ENCODE results near the gene GBP4.

The GBP4 gene

DNA sequence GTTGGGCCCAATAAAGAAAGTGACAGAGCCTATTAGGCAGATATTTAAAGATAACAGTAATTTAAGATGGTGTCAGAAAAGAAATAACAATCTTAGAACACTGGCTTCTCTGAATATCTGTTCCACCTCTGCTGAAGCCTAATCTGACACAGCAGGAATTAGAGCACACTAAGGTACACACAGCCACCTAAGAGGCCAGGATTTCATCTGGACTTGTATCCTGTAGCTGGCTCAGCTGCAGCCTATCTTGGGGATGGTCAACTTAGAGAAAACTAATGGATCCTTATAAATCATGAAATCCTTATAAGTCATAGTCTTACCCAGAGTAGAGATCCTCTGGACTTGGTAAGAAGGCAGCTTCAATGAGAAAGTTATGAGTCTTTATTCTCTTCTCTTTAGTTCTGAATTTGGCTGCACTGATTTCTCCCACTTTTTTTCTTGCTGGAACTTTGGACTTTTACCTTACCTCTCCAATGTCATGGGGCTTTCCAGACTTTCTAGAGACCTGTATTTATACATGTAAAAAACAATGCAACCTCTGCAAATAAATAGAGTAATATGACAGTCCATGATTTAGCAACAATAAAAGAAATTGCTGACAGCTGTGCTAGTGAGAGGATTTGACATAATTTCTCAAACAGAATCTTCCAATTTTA, 23.0 kb downstream of the GBP4 start, which contains the start of gene GBP7:
Gene GBP7, minus strand, starts transcription at position 403 of the 656 bp plus-strand sequence. CDS start 4,068 bp downstream, outside the sequence.
- no peak for DNase-seq
- H2AFZ ChIP-seq (ENCODE audit: low read depth, low read length), result peak within 1 kb of the TSS; percentile 50
- no peaks in the 10 kb centered on the region for H4K20me1 ChIP-seq (ENCODE audit: insufficient read depth, low read length)
- no peak within 1 kb of the TSS for H3K9ac ChIP-seq (ENCODE audit: low read depth, low read length)
- no peaks in the 10 kb centered on the region for H3K27me3 ChIP-seq (ENCODE audit: insufficient read depth, low read length, poor library complexity)
- peak within 1 kb of the TSS; percentile 15; the same call in 1 of the 2 replicates for H3K4me2 ChIP-seq (ENCODE audit: insufficient read depth, low read length)
- H3K4me3 ChIP-seq (ENCODE audit: low read depth in 1 of 2, low read length in 2 of 2), result no peak within 1 kb of the TSS
- no peaks in the 10 kb centered on the region for H3K36me3 ChIP-seq (ENCODE audit: insufficient read depth, low read length)
- no peaks in the 10 kb centered on the region for H3K79me2 ChIP-seq (ENCODE audit: insufficient read depth, low read length)
- H3K27ac ChIP-seq (ENCODE audit: low read length), result no peak within 1 kb of the TSS
- H3K9me3 ChIP-seq (ENCODE audit: insufficient read depth, low read length, severe bottlenecking), result no peaks in the 10 kb centered on the region
- no peak for TF ChIP-seq EZH2 (IDR thresholded peaks at IDR 0.05; ENCODE audit: borderline replicate concordance, low read depth, low read length, severe bottlenecking)
- TF ChIP-seq, protein P1, sequence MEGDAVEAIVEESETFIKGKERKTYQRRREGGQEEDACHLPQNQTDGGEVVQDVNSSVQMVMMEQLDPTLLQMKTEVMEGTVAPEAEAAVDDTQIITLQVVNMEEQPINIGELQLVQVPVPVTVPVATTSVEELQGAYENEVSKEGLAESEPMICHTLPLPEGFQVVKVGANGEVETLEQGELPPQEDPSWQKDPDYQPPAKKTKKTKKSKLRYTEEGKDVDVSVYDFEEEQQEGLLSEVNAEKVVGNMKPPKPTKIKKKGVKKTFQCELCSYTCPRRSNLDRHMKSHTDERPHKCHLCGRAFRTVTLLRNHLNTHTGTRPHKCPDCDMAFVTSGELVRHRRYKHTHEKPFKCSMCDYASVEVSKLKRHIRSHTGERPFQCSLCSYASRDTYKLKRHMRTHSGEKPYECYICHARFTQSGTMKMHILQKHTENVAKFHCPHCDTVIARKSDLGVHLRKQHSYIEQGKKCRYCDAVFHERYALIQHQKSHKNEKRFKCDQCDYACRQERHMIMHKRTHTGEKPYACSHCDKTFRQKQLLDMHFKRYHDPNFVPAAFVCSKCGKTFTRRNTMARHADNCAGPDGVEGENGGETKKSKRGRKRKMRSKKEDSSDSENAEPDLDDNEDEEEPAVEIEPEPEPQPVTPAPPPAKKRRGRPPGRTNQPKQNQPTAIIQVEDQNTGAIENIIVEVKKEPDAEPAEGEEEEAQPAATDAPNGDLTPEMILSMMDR (IDR thresholded peaks at IDR 0.05; ENCODE audit: borderline replicate concordance, extremely low read depth, low read length, poor library complexity, severe bottlenecking), result no peak
- ATAC-seq (ENCODE audit: insufficient read depth, low read depth), result no peak
- H3K4me1 ChIP-seq (ENCODE audit: insufficient read depth, low read length), result no peaks in the 10 kb centered on the region

DNA sequence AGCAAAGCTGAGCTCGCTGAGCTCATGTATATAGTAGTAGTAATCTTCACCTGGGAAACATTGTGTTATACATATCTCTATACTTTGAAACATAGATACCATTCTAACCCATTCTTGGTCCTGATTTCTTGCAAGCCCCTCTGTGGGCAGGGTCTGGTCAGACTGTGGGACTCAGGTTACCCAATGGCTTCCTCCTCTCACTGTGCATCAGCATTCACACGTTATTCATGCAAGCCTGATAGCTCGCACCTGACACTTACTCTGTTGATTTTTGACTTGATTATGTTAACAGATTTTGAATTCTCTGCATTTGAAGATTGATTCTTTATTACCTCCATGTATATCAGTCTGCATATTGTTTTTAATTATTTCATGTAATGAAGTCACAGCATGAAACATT, 24.3 kb downstream of the GBP4 start:
- DNase-seq (no peak), ATAC-seq (ENCODE audit: insufficient read depth, low read depth) (no peak)
- Histone ChIP-seq H3K4me3 (ENCODE audit: low read depth in 1 of 2, low read length in 2 of 2) (no peak overlapping the region), H3K9me3 (ENCODE audit: insufficient read depth, low read length, severe bottlenecking) (no peaks in the 10 kb centered on the region), H3K27me3 (ENCODE audit: insufficient read depth, low read length, poor library complexity) (no peaks in the 10 kb centered on the region), H4K20me1 (ENCODE audit: insufficient read depth, low read length) (no peaks in the 10 kb centered on the region), H3K9ac (ENCODE audit: low read depth, low read length) (no peak overlapping the region), H2AFZ (ENCODE audit: low read depth, low read length) (no peak overlapping the region), H3K79me2 (ENCODE audit: insufficient read depth, low read length) (no peaks in the 10 kb centered on the region), H3K27ac (ENCODE audit: low read length) (no peak overlapping the region), H3K36me3 (ENCODE audit: insufficient read depth, low read length) (no peaks in the 10 kb centered on the region), H3K4me1 (ENCODE audit: insufficient read depth, low read length) (no peaks in the 10 kb centered on the region), H3K4me2 (ENCODE audit: insufficient read depth, low read length) (no peak overlapping the region)
- no peak for TF ChIP-seq EZH2 (IDR thresholded peaks at IDR 0.05; ENCODE audit: borderline replicate concordance, low read depth, low read length, severe bottlenecking)
- TF ChIP-seq, protein P1 (IDR thresholded peaks at IDR 0.05; ENCODE audit: borderline replicate concordance, extremely low read depth, low read length, poor library complexity, severe bottlenecking), result no peak

DNA sequence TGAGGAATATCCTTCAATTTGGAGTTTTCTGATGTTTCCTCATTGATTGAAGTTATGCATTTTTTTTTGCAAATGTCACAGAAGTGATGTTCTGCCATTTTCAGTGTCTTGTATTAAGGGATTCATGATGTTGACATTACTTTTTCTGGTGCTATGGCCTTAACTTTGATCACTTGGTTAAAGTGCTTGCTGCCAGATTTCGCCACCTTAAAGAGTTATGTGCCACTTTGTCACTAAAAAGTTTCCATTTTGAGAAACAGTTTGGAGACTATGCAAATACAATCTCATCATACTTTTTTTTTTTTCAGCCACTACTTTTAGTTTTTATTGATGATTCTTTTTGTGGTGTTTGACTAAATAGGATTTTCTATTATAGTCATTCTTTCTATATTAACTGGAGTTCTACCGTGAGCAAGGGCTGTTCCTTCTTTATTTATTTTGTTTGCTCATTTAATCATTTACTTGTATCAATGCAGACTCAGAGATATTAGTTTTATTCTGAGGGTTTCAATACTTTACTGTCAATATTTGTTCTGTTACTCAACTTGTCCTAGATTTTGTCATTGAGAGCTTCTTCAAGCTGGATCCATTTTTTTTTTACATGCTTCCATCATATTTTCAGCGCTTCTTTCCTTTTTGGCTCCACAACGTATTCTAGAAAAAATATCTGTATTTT, 26.1 kb downstream of the GBP4 start:
- H3K27me3 ChIP-seq (ENCODE audit: insufficient read depth, low read length, poor library complexity), result no peaks in the 10 kb centered on the region
- no peaks in the 10 kb centered on the region for H4K20me1 ChIP-seq (ENCODE audit: insufficient read depth, low read length)
- H3K4me1 ChIP-seq (ENCODE audit: insufficient read depth, low read length), result no peaks in the 10 kb centered on the region
- H3K4me3 ChIP-seq (ENCODE audit: low read depth in 1 of 2, low read length in 2 of 2), result no peak overlapping the region
- DNase-seq (no peak), ATAC-seq (ENCODE audit: insufficient read depth, low read depth) (no peak)
- TF ChIP-seq EZH2 (IDR thresholded peaks at IDR 0.05; ENCODE audit: borderline replicate concordance, low read depth, low read length, severe bottlenecking), result no peak
- TF ChIP-seq, protein P1 (IDR thresholded peaks at IDR 0.05; ENCODE audit: borderline replicate concordance, extremely low read depth, low read length, poor library complexity, severe bottlenecking), result no peak
- H3K9ac ChIP-seq (ENCODE audit: low read depth, low read length), result no peak overlapping the region
- no peaks in the 10 kb centered on the region for H3K9me3 ChIP-seq (ENCODE audit: insufficient read depth, low read length, severe bottlenecking)
- no peak overlapping the region for H3K4me2 ChIP-seq (ENCODE audit: insufficient read depth, low read length)
- H3K36me3 ChIP-seq (ENCODE audit: insufficient read depth, low read length), result no peaks in the 10 kb centered on the region
- no peak overlapping the region for H3K27ac ChIP-seq (ENCODE audit: low read length)
- no peak overlapping the region for H2AFZ ChIP-seq (ENCODE audit: low read depth, low read length)
- H3K79me2 ChIP-seq (ENCODE audit: insufficient read depth, low read length), result no peaks in the 10 kb centered on the region
